Measurements from ENCODE around the gene SMARCA1. TPM values are rescaled to one million over a fixed set of nuclear protein-coding genes. Genes with fewer than 3 reads are reported as not detected.
A peak's percentile ranks its signal among the peaks of the same experiment; 100 is the strongest.

The SMARCA1 gene
- total and polyA plus RNA-seq, 2 experiments from 2014 or later = 30.1 to 51.8 TPM

- Mint-ChIP-seq H3K36me3 (ENCODE audit: low read depth) (no peaks in the 10 kb centered on the region; the same call in 1 of the 3 replicates), H3K9me3 (peaks cover 4% of the 10 kb centered on the region), H3K27ac (peak overlapping the region; percentile 97; the same call in 1 of the 2 replicates), H3K27me3 (ENCODE audit: insufficient read depth, low read depth, poor library complexity) (peaks cover 2% of the 10 kb centered on the region), H3K4me3 (peak overlapping the region; percentile 87), H3K4me1 (peaks cover 3% of the 10 kb centered on the region; the same call in 2 of the 3 replicates)
- no peak overlapping the region for H2AFZ ChIP-seq
- ATAC-seq (no peak), DNase-seq (ENCODE audit: low spot score) (no peak)
- TF ChIP-seq REST (IDR thresholded peaks at IDR 0.05; ENCODE audit: unreplicated experiment) (no peak), ZNF114 (CRISPR knock-in tag; IDR thresholded peaks at IDR 0.05) (no peak), ZNF331 (CRISPR knock-in tag; IDR thresholded peaks at IDR 0.05; ENCODE audit: low read depth) (no peak), JUNB (IDR thresholded peaks at IDR 0.05; ENCODE audit: unreplicated experiment) (no peak), ETS1 (IDR thresholded peaks at IDR 0.05) (no peak), ZNF462 (CRISPR knock-in tag; IDR thresholded peaks at IDR 0.05) (no peak), NANOG (IDR thresholded peaks at IDR 0.05; ENCODE audit: borderline replicate concordance) (no peak), EZH2 (IDR thresholded peaks at IDR 0.05; ENCODE audit: low read depth, unreplicated experiment) (no peak), STAT1 (IDR thresholded peaks at IDR 0.05; ENCODE audit: unreplicated experiment) (no peak), EZH2phosphoT487 (IDR thresholded peaks at IDR 0.05; ENCODE audit: unreplicated experiment) (no peak)
- peak overlapping the region; percentile 78 for H3K4me3 ChIP-seq
- H4K20me1 ChIP-seq (replicated peaks; ENCODE audit: insufficient read depth) = no peaks in the 10 kb centered on the region
- H3K79me2 ChIP-seq (replicated peaks; ENCODE audit: insufficient read depth) = peaks cover 28% of the 10 kb centered on the region
- no peaks in the 10 kb centered on the region for H3K4me1 ChIP-seq (ENCODE audit: insufficient read depth)
- H3K4me2 ChIP-seq = peak overlapping the region; percentile 62; the same call in 1 of the 2 replicates
- no peaks in the 10 kb centered on the region for H3K36me3 ChIP-seq (ENCODE audit: insufficient read depth)
- H3K9me2 ChIP-seq (ENCODE audit: insufficient read depth) = no peaks in the 10 kb centered on the region
- no peaks in the 10 kb centered on the region for H3F3A ChIP-seq (replicated peaks; ENCODE audit: low read depth)
- no peaks in the 10 kb centered on the region for H3K27me3 ChIP-seq (ENCODE audit: insufficient read depth)
- H3K27ac ChIP-seq (ENCODE audit: low read depth) = no peak overlapping the region
These were observed 1.1 kb upstream of the SMARCA1 start for GRCh38 chrX:129524250-129524850.
